ENCODE data around the gene ERP44. TPM values are rescaled to one million over a fixed set of nuclear protein-coding genes. Genes with fewer than 3 reads are reported as not detected.

ERP44 gene
- total and polyA plus RNA-seq, 8 donors, result 24.7 to 37.3 (median 31.5) TPM

DNA sequence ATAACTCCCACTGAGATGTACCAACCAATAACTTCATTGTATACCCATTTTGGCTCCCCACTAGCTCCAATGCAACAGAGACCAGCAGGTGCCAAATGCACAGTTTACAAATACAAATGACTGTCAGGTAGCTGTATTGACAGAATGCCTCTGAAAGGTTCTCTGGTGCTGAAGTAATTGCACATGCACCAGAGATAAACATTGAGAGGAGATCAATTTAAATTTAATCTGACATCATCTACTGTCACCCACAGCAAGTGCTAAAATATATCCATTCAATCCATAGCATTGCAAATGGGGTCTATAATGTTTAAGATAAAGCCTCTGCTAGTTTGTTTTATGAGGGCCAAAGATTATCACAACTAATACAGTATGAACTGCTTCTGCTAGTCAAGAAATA lies 112.2 kb downstream of the ERP44 start:
- H3K4me1 ChIP-seq, result no peaks in the 10 kb centered on the region
- H3K9me3 ChIP-seq, result peaks cover 0 to 17% of the 10 kb centered on the region in 2 donors
- H3K36me3 ChIP-seq, result peaks cover 0 to 49% of the 10 kb centered on the region in 2 donors
- no peak for TF ChIP-seq CTCF (IDR thresholded peaks at IDR 0.05)
- H3K4me3 ChIP-seq, result no peak overlapping the region
- intact Hi-C loops (cut with DNase I), result no loop called here
- no peak overlapping the region for H3K27ac ChIP-seq
- H3K27me3 ChIP-seq, result no peaks in the 10 kb centered on the region
- ATAC-seq (no peak), DNase-seq (no peak)

DNA sequence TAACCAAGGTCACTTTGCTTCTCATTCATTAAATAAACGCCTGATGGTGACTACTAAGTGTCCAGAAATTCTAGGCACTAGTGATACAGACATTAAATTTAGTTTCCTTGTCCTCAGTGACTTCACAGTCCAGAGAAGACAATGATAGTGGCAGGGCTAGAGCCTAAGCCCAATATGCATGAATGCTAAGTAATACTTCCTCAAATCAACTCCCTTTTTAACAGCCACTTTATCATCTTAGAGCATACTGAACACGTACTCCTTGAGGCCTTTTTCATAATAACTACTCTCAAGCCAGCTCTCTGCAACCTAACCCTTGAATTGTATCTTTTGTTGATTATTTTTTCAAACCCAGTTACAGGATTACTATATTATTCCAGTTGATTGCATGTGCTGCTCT lies 118.2 kb downstream of the ERP44 start:
- no peaks in the 10 kb centered on the region for H3K9me3 ChIP-seq
- no peaks in the 10 kb centered on the region for H3K4me1 ChIP-seq
- no peak for TF ChIP-seq CTCF (IDR thresholded peaks at IDR 0.05)
- no peaks in the 10 kb centered on the region for H3K27me3 ChIP-seq
- intact Hi-C loops (cut with DNase I), result no loop called here
- no peak overlapping the region for H3K27ac ChIP-seq
- ATAC-seq (peak; percentile 44), DNase-seq (no peak)
- peaks cover 0 to 30% of the 10 kb centered on the region in 2 donors for H3K36me3 ChIP-seq
- H3K4me3 ChIP-seq, result no peak overlapping the region

GRCh38 chr9:99978221-99978620 lies 120.6 kb downstream of the ERP44 start:
- no peaks in the 10 kb centered on the region for H3K27me3 ChIP-seq
- ATAC-seq (no peak), DNase-seq (no peak)
- no peak for TF ChIP-seq CTCF (IDR thresholded peaks at IDR 0.05)
- peaks cover 0 to 13% of the 10 kb centered on the region in 2 donors for H3K36me3 ChIP-seq
- H3K4me1 ChIP-seq, result no peaks in the 10 kb centered on the region
- intact Hi-C loops (cut with DNase I), result no loop called here
- H3K4me3 ChIP-seq, result no peak overlapping the region
- H3K9me3 ChIP-seq, result no peaks in the 10 kb centered on the region
- no peak overlapping the region for H3K27ac ChIP-seq

DNA sequence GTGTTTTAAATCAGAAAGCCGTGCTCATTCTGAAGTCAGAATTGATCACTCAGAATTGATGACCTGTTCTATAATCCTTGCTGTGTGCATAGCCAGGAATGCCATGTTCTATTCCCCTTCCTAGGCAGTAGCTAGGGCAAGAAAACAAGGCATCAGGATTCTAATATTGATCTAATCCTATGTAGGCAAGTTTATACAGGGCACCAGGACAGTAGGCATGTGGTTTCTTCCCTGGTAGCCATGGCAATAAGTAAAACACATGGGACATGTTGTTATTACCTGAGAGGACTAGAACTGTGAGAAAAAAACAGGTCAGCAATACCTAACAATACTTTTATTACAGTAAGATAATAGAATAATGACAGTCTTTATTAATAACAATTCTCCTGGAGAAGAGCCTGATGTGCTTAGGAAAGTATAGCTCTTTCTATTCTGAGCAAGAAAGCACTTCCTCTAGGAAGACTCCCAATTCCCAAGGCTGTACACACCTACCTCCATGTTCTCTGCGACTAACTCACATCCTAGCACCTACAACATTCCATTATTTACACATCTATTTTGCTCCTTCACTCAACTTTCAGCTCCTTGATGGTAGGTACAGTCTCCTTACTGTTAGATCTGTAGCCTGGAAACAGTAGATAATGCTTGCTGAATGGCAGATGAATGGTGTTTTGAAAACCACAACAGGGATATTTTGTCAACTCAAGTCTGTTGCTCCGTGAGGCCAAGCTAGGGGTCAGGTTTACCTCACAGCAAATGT lies 121.6 kb downstream of the ERP44 start:
- no peak for TF ChIP-seq CTCF (IDR thresholded peaks at IDR 0.05)
- DNase-seq (no peak), ATAC-seq (no peak)
- Histone ChIP-seq H3K27me3 (no peaks in the 10 kb centered on the region), H3K27ac (no peak overlapping the region), H3K4me1 (peaks cover 0 to 5% of the 10 kb centered on the region in 2 donors), H3K4me3 (no peak overlapping the region), H3K36me3 (peaks cover 0 to 5% of the 10 kb centered on the region in 2 donors), H3K9me3 (no peaks in the 10 kb centered on the region)
- intact Hi-C loops (cut with DNase I), result no loop called here

GRCh38 chr9:99973455-99973854 lies 125.3 kb downstream of the ERP44 start:
- ATAC-seq (no peak), DNase-seq (no peak)
- Histone ChIP-seq H3K27ac (no peak overlapping the region), H3K4me3 (no peak overlapping the region), H3K4me1 (peaks cover 0 to 5% of the 10 kb centered on the region in 2 donors), H3K27me3 (no peaks in the 10 kb centered on the region), H3K36me3 (peaks cover 0 to 19% of the 10 kb centered on the region in 2 donors), H3K9me3 (no peaks in the 10 kb centered on the region)
- intact Hi-C loops (cut with DNase I), result no loop called here
- no peak for TF ChIP-seq CTCF (IDR thresholded peaks at IDR 0.05)

All from left lung (tissue), 10 donors.